Measurements from ENCODE around the gene IL17RB. TPM values are rescaled to one million over a fixed set of nuclear protein-coding genes. Genes with fewer than 3 reads are reported as not detected.

The IL17RB gene
- total and polyA plus RNA-seq, 2 donors (not counting 1 experiment from before 2014, with no cell fraction given), result 0.07 to 0.32 TPM

DNA sequence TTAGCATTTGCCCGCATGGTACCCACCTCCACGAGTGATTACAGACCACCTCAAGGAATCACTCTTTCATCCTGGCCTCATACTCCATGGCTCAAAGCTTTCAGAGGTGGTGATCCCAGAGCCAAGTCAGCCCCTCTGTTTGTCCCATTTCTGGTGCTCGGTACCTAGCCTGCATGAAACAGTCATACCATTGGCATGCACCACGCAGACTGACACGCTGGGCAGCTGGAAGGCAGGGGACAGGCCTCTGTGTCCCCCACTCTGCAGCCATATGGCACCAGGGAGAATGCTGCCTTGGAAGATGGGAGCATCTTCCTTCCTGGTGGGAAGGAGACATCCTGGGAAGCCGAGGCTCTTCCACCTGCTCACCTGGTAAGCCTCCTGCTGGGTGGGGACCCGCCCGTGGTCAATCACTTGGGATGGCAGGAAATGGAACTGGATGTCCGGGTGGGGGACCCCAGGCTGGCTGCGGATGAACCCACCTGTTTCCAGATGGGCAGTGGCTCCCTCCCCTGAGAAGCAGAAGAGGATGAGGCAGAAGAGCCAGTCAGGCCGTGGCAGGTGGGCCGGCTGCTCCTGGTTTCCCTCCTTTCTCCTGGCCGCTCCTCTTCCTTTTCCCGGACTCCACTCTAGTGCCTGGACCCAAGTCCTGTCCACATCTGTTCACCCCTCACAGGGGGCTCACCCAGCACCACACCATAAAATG, 27.1 kb upstream of the IL17RB start:
- Histone ChIP-seq H3K9me3 (ENCODE audit: control extremely low read depth in 1 of 3, control insufficient read depth in 2 of 3, insufficient read depth in 1 of 3, low read length in 2 of 3) (no peaks in the 10 kb centered on the region), H3K9ac (ENCODE audit: low read length) (no peak overlapping the region), H3K4me1 (ENCODE audit: control insufficient read depth in 2 of 2, insufficient read depth in 2 of 2, low read length in 2 of 2) (no peaks in the 10 kb centered on the region), H3K4me2 (replicated peaks; ENCODE audit: low read depth, low read length, poor library complexity, severe bottlenecking) (no peak overlapping the region), H2AFZ (ENCODE audit: insufficient read depth, low read depth, low read length, poor library complexity, severe bottlenecking) (no peak overlapping the region), H3K36me3 (replicated peaks in 1 of 2; ENCODE audit: control extremely low read depth in 1 of 2, control insufficient read depth in 1 of 2, extremely low read depth in 1 of 2, insufficient read depth in 2 of 2, low read length in 1 of 2) (no peaks in the 10 kb centered on the region), H4K20me1 (ENCODE audit: control insufficient read depth, insufficient read depth, low read length, poor library complexity, severe bottlenecking) (no peaks in the 10 kb centered on the region), H3K27me3 (replicated peaks in 1 of 4; ENCODE audit: control extremely low read depth in 1 of 4, control insufficient read depth in 3 of 4, insufficient read depth in 4 of 4, low read length in 3 of 4) (peaks cover 0 to 4% (median 1%) of the 10 kb centered on the region in 4 experiments), H3K4me3 (ENCODE audit: control extremely low read depth in 1 of 5, extremely low read depth in 1 of 5, insufficient read depth in 1 of 5, low read depth in 2 of 5, low read length in 4 of 5) (no peak overlapping the region), H3K27ac (ENCODE audit: low read length in 2 of 2) (no peak overlapping the region), H3K79me2 (ENCODE audit: control insufficient read depth, insufficient read depth, low read length) (no peaks in the 10 kb centered on the region)
- DNase-seq (no peak), ATAC-seq (ENCODE audit: low read depth) (no peak)
- TF ChIP-seq EZH2 (IDR thresholded peaks at IDR 0.05; ENCODE audit: borderline replicate concordance, insufficient read depth, low read depth, low read length, poor library complexity, severe bottlenecking), result no peak
- 90% methylated on average over 12 of the region's 14 CpGs for WGBS (ENCODE audit: insufficient coverage)
- Mint-ChIP-seq H3K27ac (no peak overlapping the region), H3K4me3 (no peak overlapping the region), H3K9me3 (ENCODE audit: insufficient read depth) (no peaks in the 10 kb centered on the region), H3K27me3 (no peaks in the 10 kb centered on the region), H3K4me1 (no peaks in the 10 kb centered on the region)
- intact Hi-C loops (cut with micrococcal nuclease), result no loop called here
- POLR2A ChIA-PET, result no interaction called here
- CTCF ChIA-PET, result no interaction called here

DNA sequence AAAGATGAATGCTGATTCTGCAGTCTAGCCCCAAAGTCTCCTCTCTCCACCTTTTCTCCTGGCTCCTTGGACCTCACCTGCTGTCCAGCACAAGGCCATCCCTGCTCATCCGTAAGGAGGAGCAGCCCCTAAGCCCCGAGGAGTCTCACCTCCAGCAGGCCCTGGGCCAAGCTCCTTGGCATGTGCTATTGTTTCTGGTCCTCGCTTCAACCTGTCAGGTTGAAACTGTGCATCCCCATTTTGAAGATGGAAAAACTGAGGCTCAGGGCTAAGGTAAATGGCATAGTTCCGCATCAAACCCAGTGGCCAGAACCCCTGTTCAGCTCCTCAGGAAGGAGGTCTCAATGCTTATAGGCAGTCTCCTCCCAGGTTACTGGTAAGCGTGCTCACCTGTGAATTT, 26.3 kb upstream of the IL17RB start:
- ChIA-PET CTCF (no interaction called here), POLR2A (no interaction called here)
- H3K9me3 Mint-ChIP-seq (ENCODE audit: insufficient read depth), result no peaks in the 10 kb centered on the region
- Histone ChIP-seq H3K36me3 (replicated peaks in 1 of 2; ENCODE audit: control extremely low read depth in 1 of 2, control insufficient read depth in 1 of 2, extremely low read depth in 1 of 2, insufficient read depth in 2 of 2, low read length in 1 of 2) (no peaks in the 10 kb centered on the region), H3K27ac (ENCODE audit: low read length in 2 of 2) (no peak overlapping the region), H2AFZ (ENCODE audit: insufficient read depth, low read depth, low read length, poor library complexity, severe bottlenecking) (no peak overlapping the region), H3K4me1 (ENCODE audit: control insufficient read depth in 2 of 2, insufficient read depth in 2 of 2, low read length in 2 of 2) (no peaks in the 10 kb centered on the region), H3K9me3 (ENCODE audit: control extremely low read depth in 1 of 3, control insufficient read depth in 2 of 3, insufficient read depth in 1 of 3, low read length in 2 of 3) (peaks cover 0 to 3% (median 0%) of the 10 kb centered on the region in 3 donors), H3K4me2 (replicated peaks; ENCODE audit: low read depth, low read length, poor library complexity, severe bottlenecking) (no peak overlapping the region), H4K20me1 (ENCODE audit: control insufficient read depth, insufficient read depth, low read length, poor library complexity, severe bottlenecking) (no peaks in the 10 kb centered on the region), H3K4me3 (ENCODE audit: control extremely low read depth in 1 of 5, extremely low read depth in 1 of 5, insufficient read depth in 1 of 5, low read depth in 2 of 5, low read length in 4 of 5) (no peak overlapping the region), H3K79me2 (ENCODE audit: control insufficient read depth, insufficient read depth, low read length) (no peaks in the 10 kb centered on the region), H3K9ac (ENCODE audit: low read length) (no peak overlapping the region), H3K27me3 (replicated peaks in 1 of 4; ENCODE audit: control extremely low read depth in 1 of 4, control insufficient read depth in 3 of 4, insufficient read depth in 4 of 4, low read length in 3 of 4) (peaks cover 0 to 7% (median 1%) of the 10 kb centered on the region in 4 experiments)
- intact Hi-C loops (cut with micrococcal nuclease), result no loop called here
- no peaks in the 10 kb centered on the region for H3K27me3 Mint-ChIP-seq
- TF ChIP-seq, protein P1, sequence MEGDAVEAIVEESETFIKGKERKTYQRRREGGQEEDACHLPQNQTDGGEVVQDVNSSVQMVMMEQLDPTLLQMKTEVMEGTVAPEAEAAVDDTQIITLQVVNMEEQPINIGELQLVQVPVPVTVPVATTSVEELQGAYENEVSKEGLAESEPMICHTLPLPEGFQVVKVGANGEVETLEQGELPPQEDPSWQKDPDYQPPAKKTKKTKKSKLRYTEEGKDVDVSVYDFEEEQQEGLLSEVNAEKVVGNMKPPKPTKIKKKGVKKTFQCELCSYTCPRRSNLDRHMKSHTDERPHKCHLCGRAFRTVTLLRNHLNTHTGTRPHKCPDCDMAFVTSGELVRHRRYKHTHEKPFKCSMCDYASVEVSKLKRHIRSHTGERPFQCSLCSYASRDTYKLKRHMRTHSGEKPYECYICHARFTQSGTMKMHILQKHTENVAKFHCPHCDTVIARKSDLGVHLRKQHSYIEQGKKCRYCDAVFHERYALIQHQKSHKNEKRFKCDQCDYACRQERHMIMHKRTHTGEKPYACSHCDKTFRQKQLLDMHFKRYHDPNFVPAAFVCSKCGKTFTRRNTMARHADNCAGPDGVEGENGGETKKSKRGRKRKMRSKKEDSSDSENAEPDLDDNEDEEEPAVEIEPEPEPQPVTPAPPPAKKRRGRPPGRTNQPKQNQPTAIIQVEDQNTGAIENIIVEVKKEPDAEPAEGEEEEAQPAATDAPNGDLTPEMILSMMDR (IDR thresholded peaks at IDR 0.05), result no peak
- TF ChIP-seq EZH2 (IDR thresholded peaks at IDR 0.05; ENCODE audit: borderline replicate concordance, insufficient read depth, low read depth, low read length, poor library complexity, severe bottlenecking), result no peak
- 98% methylated on average over 5 of the region's 5 CpGs for WGBS (ENCODE audit: insufficient coverage)
- H3K4me3 Mint-ChIP-seq, result no peak overlapping the region
- ATAC-seq (ENCODE audit: low read depth) (no peak), DNase-seq (no peak)
- no peak overlapping the region for H3K27ac Mint-ChIP-seq
- no peaks in the 10 kb centered on the region for H3K4me1 Mint-ChIP-seq

All from B cell (primary cell).